Measurements from ENCODE around the gene ALKBH3. TPM values are rescaled to one million over a fixed set of nuclear protein-coding genes. Genes with fewer than 3 reads are reported as not detected.

ALKBH3 gene
- total RNA-seq, 2 donors from 2014 or later, result 10.5 to 19.8 TPM

DNA sequence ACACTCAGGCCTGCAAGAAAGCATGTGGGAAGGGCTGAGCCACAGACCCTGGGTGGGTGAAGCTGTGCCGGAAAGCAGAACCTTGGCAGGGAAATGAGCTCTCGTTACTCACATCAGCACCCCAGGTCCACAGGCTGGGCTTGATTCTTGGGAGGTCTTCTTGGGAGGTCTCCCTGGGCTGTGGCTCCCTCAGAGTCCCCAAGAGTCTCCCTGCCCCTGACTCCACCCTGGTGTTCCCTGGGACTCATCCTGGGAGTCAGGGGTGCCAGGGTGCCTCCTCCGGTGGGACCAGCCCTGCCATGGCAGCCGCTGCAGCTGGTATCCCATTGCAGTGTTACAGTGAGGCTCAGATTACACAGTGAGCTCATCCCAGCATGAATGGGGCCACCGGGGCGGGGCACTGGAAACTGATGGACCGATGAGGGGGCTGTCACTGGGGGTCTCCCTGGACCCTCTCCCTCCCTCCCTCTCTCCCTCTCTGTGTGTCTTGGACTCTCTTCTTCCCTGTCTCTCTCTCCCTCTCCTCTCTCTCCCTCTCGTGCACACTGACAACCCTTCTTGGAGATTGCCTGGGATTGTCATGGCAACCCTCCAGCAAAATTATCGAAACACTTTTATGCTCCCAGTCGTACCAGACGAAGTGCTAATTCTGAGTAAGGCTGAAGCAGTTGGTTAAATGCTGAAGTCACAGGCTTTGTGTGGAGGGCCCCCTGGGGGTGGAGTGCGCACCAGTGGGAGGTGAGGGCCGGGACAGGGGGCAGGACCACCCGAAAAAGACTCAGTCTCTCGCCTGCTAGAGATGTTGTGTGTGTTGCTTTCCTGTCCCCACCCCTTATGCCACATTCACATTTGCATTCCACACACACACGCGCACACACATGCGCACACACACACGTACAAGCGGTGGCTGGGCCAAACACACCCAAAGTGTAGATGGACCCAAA is 53.2 kb downstream of the ALKBH3 start:
- no peak overlapping the region for H3K4me3 ChIP-seq
- no peak for DNase-seq (ENCODE audit: low spot score)

DNA sequence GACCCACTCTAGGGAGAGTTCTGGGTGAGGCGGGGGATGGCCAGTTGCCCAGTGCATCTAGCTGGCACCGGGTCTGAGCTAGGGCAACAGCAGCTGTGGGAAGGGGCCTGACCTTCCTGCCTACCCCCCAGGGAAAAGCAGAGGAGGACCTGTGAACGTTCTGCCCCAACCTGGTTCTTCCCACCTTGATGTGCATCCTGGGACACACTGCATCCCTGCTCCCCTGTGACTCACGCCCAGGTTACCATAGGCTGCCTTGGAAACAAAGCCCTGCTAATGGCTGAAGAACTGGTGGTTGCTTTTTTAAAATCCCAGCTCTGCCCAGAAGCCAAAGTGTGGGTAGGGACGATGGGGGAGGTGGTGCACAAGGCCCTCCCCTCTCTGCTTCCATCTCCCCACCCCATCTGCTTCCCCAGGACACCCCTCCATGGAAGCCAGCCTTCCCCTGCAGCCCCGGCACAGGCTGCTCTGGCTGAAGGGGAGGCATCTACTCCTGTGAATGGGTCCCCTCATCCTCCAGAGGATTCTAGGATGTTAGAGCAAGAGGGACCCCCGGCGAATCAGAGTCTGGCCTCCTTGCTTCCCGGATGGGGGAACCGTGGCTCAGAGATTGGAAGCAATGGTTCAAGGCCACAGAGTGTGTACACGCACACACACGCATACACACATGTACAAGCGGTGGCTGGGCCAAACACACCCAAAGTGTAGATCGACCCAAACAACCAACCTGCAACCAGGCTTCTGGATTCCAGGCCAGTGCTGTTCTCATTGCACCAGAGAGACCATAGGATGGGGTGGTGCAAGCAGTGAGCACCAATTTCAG is 54.2 kb downstream of the ALKBH3 start:
- no peaks in the 10 kb centered on the region for H3K36me3 ChIP-seq
- no peak for DNase-seq (ENCODE audit: low spot score)
- no peaks in the 10 kb centered on the region for H3K27me3 ChIP-seq
- no peak overlapping the region for H3K27ac ChIP-seq
- TF ChIP-seq, protein P1, sequence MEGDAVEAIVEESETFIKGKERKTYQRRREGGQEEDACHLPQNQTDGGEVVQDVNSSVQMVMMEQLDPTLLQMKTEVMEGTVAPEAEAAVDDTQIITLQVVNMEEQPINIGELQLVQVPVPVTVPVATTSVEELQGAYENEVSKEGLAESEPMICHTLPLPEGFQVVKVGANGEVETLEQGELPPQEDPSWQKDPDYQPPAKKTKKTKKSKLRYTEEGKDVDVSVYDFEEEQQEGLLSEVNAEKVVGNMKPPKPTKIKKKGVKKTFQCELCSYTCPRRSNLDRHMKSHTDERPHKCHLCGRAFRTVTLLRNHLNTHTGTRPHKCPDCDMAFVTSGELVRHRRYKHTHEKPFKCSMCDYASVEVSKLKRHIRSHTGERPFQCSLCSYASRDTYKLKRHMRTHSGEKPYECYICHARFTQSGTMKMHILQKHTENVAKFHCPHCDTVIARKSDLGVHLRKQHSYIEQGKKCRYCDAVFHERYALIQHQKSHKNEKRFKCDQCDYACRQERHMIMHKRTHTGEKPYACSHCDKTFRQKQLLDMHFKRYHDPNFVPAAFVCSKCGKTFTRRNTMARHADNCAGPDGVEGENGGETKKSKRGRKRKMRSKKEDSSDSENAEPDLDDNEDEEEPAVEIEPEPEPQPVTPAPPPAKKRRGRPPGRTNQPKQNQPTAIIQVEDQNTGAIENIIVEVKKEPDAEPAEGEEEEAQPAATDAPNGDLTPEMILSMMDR (IDR thresholded peaks at IDR 0.05), result no peak
- no peaks in the 10 kb centered on the region for H3K4me1 ChIP-seq
- H3K9me3 ChIP-seq, result no peaks in the 10 kb centered on the region
- no peak overlapping the region for H3K4me3 ChIP-seq

More for the DNA sequence above, 53.2 kb downstream of the ALKBH3 start:
- TF ChIP-seq, protein P1 (IDR thresholded peaks at IDR 0.05), result no peak
- no peaks in the 10 kb centered on the region for H3K36me3 ChIP-seq
- no peaks in the 10 kb centered on the region for H3K27me3 ChIP-seq
- H3K4me1 ChIP-seq, result no peaks in the 10 kb centered on the region
- no peaks in the 10 kb centered on the region for H3K9me3 ChIP-seq
- no peak overlapping the region for H3K27ac ChIP-seq

DNA sequence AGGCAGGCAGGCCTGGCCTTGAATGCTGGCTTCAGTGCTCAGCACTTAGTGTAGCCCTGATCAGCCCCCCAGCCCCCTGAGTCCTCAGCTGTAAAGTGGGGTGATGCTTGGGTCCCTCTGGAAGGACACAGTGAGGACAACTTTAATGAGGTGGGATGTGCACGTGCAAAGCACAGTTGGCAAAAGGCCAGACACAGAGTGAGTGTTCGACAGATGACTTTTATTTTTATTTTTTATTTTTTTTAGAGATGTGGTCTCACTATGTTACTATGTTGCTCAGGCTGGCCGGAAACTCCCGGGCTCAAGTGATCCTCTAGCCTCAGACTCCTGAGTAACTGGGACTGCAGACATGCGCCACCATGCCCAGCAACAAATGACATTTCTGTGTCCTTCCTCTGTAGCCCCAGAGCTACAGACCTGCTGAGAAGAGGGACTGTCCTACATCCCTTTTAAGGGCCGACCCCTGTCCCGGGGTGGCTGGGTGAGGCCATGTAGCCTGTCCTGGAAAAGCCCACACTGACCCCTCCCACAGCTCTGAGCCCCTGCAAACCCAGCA is 54.9 kb downstream of the ALKBH3 start:
- Histone ChIP-seq H3K36me3 (no peaks in the 10 kb centered on the region), H3K27me3 (no peaks in the 10 kb centered on the region), H3K27ac (no peak overlapping the region), H3K4me3 (no peak overlapping the region), H3K9me3 (no peaks in the 10 kb centered on the region), H3K4me1 (no peaks in the 10 kb centered on the region)
- TF ChIP-seq, protein P1 (IDR thresholded peaks at IDR 0.05), result no peak
- DNase-seq (ENCODE audit: low spot score), result no peak

DNA sequence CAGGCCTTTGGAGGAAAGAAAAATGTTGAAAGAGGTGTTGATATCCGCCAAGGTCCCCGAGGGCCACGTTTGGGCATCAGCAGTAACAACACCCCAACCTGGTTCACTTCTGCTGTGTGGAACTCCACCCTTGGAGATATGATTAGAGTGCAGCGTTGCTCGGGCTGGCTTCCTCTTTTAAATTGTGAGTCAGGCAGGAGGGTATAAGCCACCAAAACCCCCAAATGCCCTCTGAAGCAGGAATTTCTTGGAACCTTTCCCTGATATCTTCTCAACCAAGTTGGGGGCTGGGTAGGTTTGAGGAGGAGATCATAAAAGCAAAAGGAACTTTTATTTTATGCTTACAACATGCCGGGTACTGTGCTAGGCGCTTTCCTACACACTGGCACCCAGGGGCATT is 55.4 kb downstream of the ALKBH3 start:
- H3K27me3 ChIP-seq, result no peaks in the 10 kb centered on the region
- H3K4me1 ChIP-seq, result no peaks in the 10 kb centered on the region
- H3K4me3 ChIP-seq, result no peak overlapping the region
- no peaks in the 10 kb centered on the region for H3K9me3 ChIP-seq
- no peak for DNase-seq (ENCODE audit: low spot score)
- H3K36me3 ChIP-seq, result no peaks in the 10 kb centered on the region
- no peak overlapping the region for H3K27ac ChIP-seq
- TF ChIP-seq, protein P1 (IDR thresholded peaks at IDR 0.05), result no peak

DNA sequence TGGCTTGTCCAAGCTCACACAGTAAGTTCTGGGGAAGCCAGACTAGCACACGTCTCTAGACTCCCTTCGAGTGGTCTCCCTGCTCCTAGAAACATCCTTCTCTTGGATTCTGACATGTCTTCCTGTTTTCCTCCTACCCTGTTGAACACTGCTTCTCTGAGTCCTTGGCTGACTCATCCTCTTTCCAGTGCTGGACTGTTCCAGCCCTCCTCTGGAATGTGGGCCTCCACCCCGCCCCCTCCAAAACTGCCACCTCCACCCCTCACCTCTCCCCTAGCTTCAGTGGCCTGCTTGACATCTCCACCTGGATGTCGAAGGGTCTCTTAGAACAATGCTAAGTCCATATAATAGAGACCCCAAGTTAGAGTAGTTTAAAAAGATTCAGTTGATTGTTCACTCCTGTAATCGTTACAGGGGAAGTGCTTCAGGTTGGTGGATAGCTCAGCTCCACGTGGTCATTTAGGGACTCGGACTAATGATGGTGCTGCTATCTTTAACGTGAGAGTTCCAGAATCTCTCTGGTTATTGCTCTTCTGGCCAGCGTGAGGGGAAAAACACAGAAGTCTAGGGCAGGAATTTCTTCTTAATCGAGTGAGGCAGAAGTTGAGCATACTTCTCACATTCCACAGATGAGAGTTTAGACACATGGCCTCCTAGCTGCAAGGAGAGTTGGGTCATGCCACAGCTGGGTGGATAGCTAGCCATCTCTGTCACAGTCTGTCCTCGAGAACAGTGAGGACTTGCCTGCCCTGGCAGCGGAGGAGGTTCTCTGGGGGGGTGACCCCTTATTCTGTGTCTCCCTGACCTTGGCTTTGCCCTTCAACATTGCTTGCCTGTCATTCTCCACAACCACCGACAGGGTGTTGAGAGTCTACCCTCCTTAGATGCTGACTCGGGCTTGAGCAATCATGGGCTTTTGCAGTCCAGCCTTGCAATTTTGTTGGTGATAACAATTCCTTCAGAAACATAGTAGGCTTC is 57.1 kb downstream of the ALKBH3 start:
- TF ChIP-seq, protein P1 (IDR thresholded peaks at IDR 0.05), result no peak
- H3K27me3 ChIP-seq, result no peaks in the 10 kb centered on the region
- no peak overlapping the region for H3K4me3 ChIP-seq
- DNase-seq (ENCODE audit: low spot score), result no peak
- peaks cover 0 to 5% of the 10 kb centered on the region in 2 donors for H3K4me1 ChIP-seq
- peak overlapping the region; percentile 41 to 62 for H3K27ac ChIP-seq
- no peaks in the 10 kb centered on the region for H3K36me3 ChIP-seq
- H3K9me3 ChIP-seq, result no peaks in the 10 kb centered on the region

All from right atrium auricular region (tissue), 2 donors.